ENCODE measurements around the gene PRXL2A. TPM values are rescaled to one million over a fixed set of nuclear protein-coding genes. Genes with fewer than 3 reads are reported as not detected.
A peak's percentile ranks its signal among the peaks of the same experiment; 100 is the strongest.

Gene PRXL2A
- total RNA-seq, 2 donors from 2014 or later: 11.0 to 15.5 TPM

- H3K4me1 Mint-ChIP-seq (ENCODE audit: low read depth): peaks cover 32% of the 10 kb centered on the region
- no peaks in the 10 kb centered on the region for H3K9me3 Mint-ChIP-seq
- no peak overlapping the region for H3K4me3 Mint-ChIP-seq
- ATAC-seq (replicated peaks in 1 of 2) (no peak), DNase-seq (no peak)
- H3K36me3 Mint-ChIP-seq (ENCODE audit: insufficient read depth in 2 of 2): no peaks in the 10 kb centered on the region
- H3K27me3 Mint-ChIP-seq (ENCODE audit: low read depth): no peaks in the 10 kb centered on the region
- H3K27ac Mint-ChIP-seq: no peak overlapping the region
Observed at GRCh38 chr10:80441831-80442230, 33.5 kb downstream of the PRXL2A start.

- no peak for ATAC-seq (replicated peaks in 1 of 2)
- Mint-ChIP-seq H3K9me3 (no peaks in the 10 kb centered on the region), H3K27me3 (ENCODE audit: low read depth) (no peaks in the 10 kb centered on the region), H3K4me1 (ENCODE audit: low read depth) (peaks cover 40% of the 10 kb centered on the region), H3K36me3 (ENCODE audit: insufficient read depth in 2 of 2) (no peaks in the 10 kb centered on the region), H3K27ac (no peak overlapping the region), H3K4me3 (no peak overlapping the region)
- no peak for DNase-seq
Observed at GRCh38 chr10:80442879-80443278, 34.5 kb downstream of the PRXL2A start.

- DNase-seq (no peak), ATAC-seq (replicated peaks in 1 of 2) (peak; percentile 63 to 69)
- Mint-ChIP-seq H3K4me3 (no peak overlapping the region), H3K27ac (no peak overlapping the region), H3K9me3 (no peaks in the 10 kb centered on the region), H3K27me3 (ENCODE audit: low read depth) (no peaks in the 10 kb centered on the region), H3K36me3 (ENCODE audit: insufficient read depth in 2 of 2) (no peaks in the 10 kb centered on the region), H3K4me1 (ENCODE audit: low read depth) (peaks cover 46% of the 10 kb centered on the region)
Observed at GRCh38 chr10:80443531-80443974, 35.2 kb downstream of the PRXL2A start.

GRCh38 chr10:80444124-80444523 is 35.8 kb downstream of the PRXL2A start:
- H3K27ac Mint-ChIP-seq: no peak overlapping the region
- H3K4me3 Mint-ChIP-seq: peak overlapping the region in 1 of 2 donors; percentile 7
- no peaks in the 10 kb centered on the region for H3K9me3 Mint-ChIP-seq
- H3K27me3 Mint-ChIP-seq (ENCODE audit: low read depth): no peaks in the 10 kb centered on the region
- DNase-seq: no peak
- peak; percentile 32 to 45 for ATAC-seq (replicated peaks in 1 of 2)
- no peaks in the 10 kb centered on the region for H3K36me3 Mint-ChIP-seq (ENCODE audit: insufficient read depth in 2 of 2)
- peaks cover 51% of the 10 kb centered on the region for H3K4me1 Mint-ChIP-seq (ENCODE audit: low read depth)

GRCh38 chr10:80444646-80445319 is 36.4 kb downstream of the PRXL2A start:
- Mint-ChIP-seq H3K27me3 (ENCODE audit: low read depth) (no peaks in the 10 kb centered on the region), H3K9me3 (no peaks in the 10 kb centered on the region), H3K4me3 (no peak overlapping the region), H3K36me3 (ENCODE audit: insufficient read depth in 2 of 2) (no peaks in the 10 kb centered on the region), H3K27ac (no peak overlapping the region), H3K4me1 (ENCODE audit: low read depth) (peaks cover 56% of the 10 kb centered on the region)
- DNase-seq: peak; percentile 61 to 78
- ATAC-seq (replicated peaks in 1 of 2): peak; percentile 80 to 82

- no peak overlapping the region for H3K4me3 Mint-ChIP-seq
- H3K27me3 Mint-ChIP-seq (ENCODE audit: low read depth): no peaks in the 10 kb centered on the region
- peaks cover 56% of the 10 kb centered on the region for H3K4me1 Mint-ChIP-seq (ENCODE audit: low read depth)
- no peak overlapping the region for H3K27ac Mint-ChIP-seq
- H3K36me3 Mint-ChIP-seq (ENCODE audit: insufficient read depth in 2 of 2): no peaks in the 10 kb centered on the region
- no peak for ATAC-seq (replicated peaks in 1 of 2)
- H3K9me3 Mint-ChIP-seq: no peaks in the 10 kb centered on the region
- no peak for DNase-seq
Observed at GRCh38 chr10:80447436-80448190, 39.3 kb downstream of the PRXL2A start.

- Mint-ChIP-seq H3K9me3 (no peaks in the 10 kb centered on the region), H3K4me1 (ENCODE audit: low read depth) (peaks cover 60% of the 10 kb centered on the region), H3K36me3 (ENCODE audit: insufficient read depth in 2 of 2) (no peaks in the 10 kb centered on the region), H3K4me3 (no peak overlapping the region), H3K27ac (no peak overlapping the region), H3K27me3 (ENCODE audit: low read depth) (no peaks in the 10 kb centered on the region)
- ATAC-seq (replicated peaks in 1 of 2): no peak
- DNase-seq: no peak
Observed at GRCh38 chr10:80448209-80448942, 40.0 kb downstream of the PRXL2A start.

GRCh38 chr10:80449520-80449919 is 41.2 kb downstream of the PRXL2A start:
- Mint-ChIP-seq H3K36me3 (ENCODE audit: insufficient read depth in 2 of 2) (no peaks in the 10 kb centered on the region), H3K9me3 (no peaks in the 10 kb centered on the region), H3K27ac (peak overlapping the region; percentile 6), H3K4me3 (no peak overlapping the region), H3K4me1 (ENCODE audit: low read depth) (peaks cover 54% of the 10 kb centered on the region), H3K27me3 (ENCODE audit: low read depth) (no peaks in the 10 kb centered on the region)
- no peak for DNase-seq
- ATAC-seq (replicated peaks in 1 of 2): no peak

- Mint-ChIP-seq H3K36me3 (ENCODE audit: insufficient read depth in 2 of 2) (peaks cover 0 to 3% of the 10 kb centered on the region in 2 donors), H3K4me3 (no peak overlapping the region), H3K27me3 (ENCODE audit: low read depth) (no peaks in the 10 kb centered on the region), H3K4me1 (ENCODE audit: low read depth) (peaks cover 47% of the 10 kb centered on the region), H3K9me3 (no peaks in the 10 kb centered on the region), H3K27ac (no peak overlapping the region)
- DNase-seq: no peak
- ATAC-seq (replicated peaks in 1 of 2): no peak
Observed at GRCh38 chr10:80451132-80451531, 42.8 kb downstream of the PRXL2A start.

- no peak for DNase-seq
Observed at GRCh38 chr10:80452069-80452468, 43.7 kb downstream of the PRXL2A start.

GRCh38 chr10:80452640-80453039 is 44.3 kb downstream of the PRXL2A start:
- Mint-ChIP-seq H3K4me3 (no peak overlapping the region), H3K36me3 (ENCODE audit: insufficient read depth in 2 of 2) (peaks cover 0 to 3% of the 10 kb centered on the region in 2 donors), H3K4me1 (ENCODE audit: low read depth) (peaks cover 47% of the 10 kb centered on the region), H3K27me3 (ENCODE audit: low read depth) (no peaks in the 10 kb centered on the region), H3K27ac (no peak overlapping the region), H3K9me3 (no peaks in the 10 kb centered on the region)
- DNase-seq (no peak), ATAC-seq (replicated peaks in 1 of 2) (no peak)

More at GRCh38 chr10:80452069-80452468, 43.7 kb downstream of the PRXL2A start:
- no peak overlapping the region for H3K4me3 Mint-ChIP-seq
- no peak for ATAC-seq (replicated peaks in 1 of 2)
- no peak overlapping the region for H3K27ac Mint-ChIP-seq
- no peaks in the 10 kb centered on the region for H3K9me3 Mint-ChIP-seq
- H3K36me3 Mint-ChIP-seq (ENCODE audit: insufficient read depth in 2 of 2): peaks cover 0 to 3% of the 10 kb centered on the region in 2 donors
- no peaks in the 10 kb centered on the region for H3K27me3 Mint-ChIP-seq (ENCODE audit: low read depth)
- peaks cover 47% of the 10 kb centered on the region for H3K4me1 Mint-ChIP-seq (ENCODE audit: low read depth)

GRCh38 chr10:80453056-80453841 is 44.9 kb downstream of the PRXL2A start:
- H3K27me3 Mint-ChIP-seq (ENCODE audit: low read depth): no peaks in the 10 kb centered on the region
- peaks cover 0 to 3% of the 10 kb centered on the region in 2 donors for H3K36me3 Mint-ChIP-seq (ENCODE audit: insufficient read depth in 2 of 2)
- peaks cover 49% of the 10 kb centered on the region for H3K4me1 Mint-ChIP-seq (ENCODE audit: low read depth)
- no peak for DNase-seq
- peak overlapping the region in 1 of 2 donors; percentile 71 for H3K4me3 Mint-ChIP-seq
- H3K9me3 Mint-ChIP-seq: no peaks in the 10 kb centered on the region
- peak overlapping the region; percentile 11 for H3K27ac Mint-ChIP-seq
- ATAC-seq (replicated peaks in 1 of 2): no peak

All from activated T-cell treated with anti-CD3 and anti-CD28 coated beads, Interleukin-2, amount 50 U/mL, for 72 hours (primary cell).